Stimulated activated CD4-positive, alpha-beta T cell treated with anti-CD3 and anti-CD28 coated beads, Interleukin-2, amount 100 ng/mL, for 48 hours (primary cell): ENCODE results near the gene FAM241B.

Experiments
- DNase-seq, 2 donors: peaks; one replicate each; pipeline ENCODE4 v3.0.0-alpha.2; 2020

FAM241B gene

GRCh38 chr10:69629897-69630650 lies at the start of gene FAM241B:
Gene FAM241B, plus strand, starts transcription at chr10:69630247. Its CDS starts 1,497 bp downstream, at chr10:69631744.
- DNase-seq, result peak; percentile 72 to 80

- no peak for DNase-seq
Observed at GRCh38 chr10:69580435-69580834, 49.6 kb upstream of the FAM241B start.

- no peak for DNase-seq
Observed at GRCh38 chr10:69583106-69583505, 46.9 kb upstream of the FAM241B start.

GRCh38 chr10:69584624-69585023 lies 45.4 kb upstream of the FAM241B start:
- no peak for DNase-seq

GRCh38 chr10:69588358-69588757 lies 41.7 kb upstream of the FAM241B start:
- DNase-seq, result no peak

GRCh38 chr10:69600761-69601330 lies 29.2 kb upstream of the FAM241B start:
- no peak for DNase-seq

GRCh38 chr10:69609077-69609476 lies 21.0 kb upstream of the FAM241B start:
- no peak for DNase-seq

GRCh38 chr10:69612760-69613159 lies 17.3 kb upstream of the FAM241B start:
- DNase-seq, result no peak

- DNase-seq, result no peak
Observed at GRCh38 chr10:69614130-69614529, 15.9 kb upstream of the FAM241B start.

- no peak for DNase-seq
Observed at GRCh38 chr10:69616358-69616757, 13.7 kb upstream of the FAM241B start.

GRCh38 chr10:69618746-69619145 lies 11.3 kb upstream of the FAM241B start:
- no peak for DNase-seq

GRCh38 chr10:69619626-69620025 lies 10.4 kb upstream of the FAM241B start:
- no peak for DNase-seq

- DNase-seq, result no peak
Observed at GRCh38 chr10:69620625-69621024, 9.4 kb upstream of the FAM241B start.

- no peak for DNase-seq
Observed at GRCh38 chr10:69624245-69624786, 5.7 kb upstream of the FAM241B start.

GRCh38 chr10:69626826-69627225 lies 3.2 kb upstream of the FAM241B start:
- DNase-seq, result no peak

- DNase-seq, result no peak
Observed at GRCh38 chr10:69628891-69629290, 1.2 kb upstream of the FAM241B start.

GRCh38 chr10:69629519-69629896 lies 539 bp upstream of the FAM241B start:
- no peak for DNase-seq

GRCh38 chr10:69630651-69631400 lies 779 bp downstream of the FAM241B start:
- no peak for DNase-seq

- no peak for DNase-seq
Observed at GRCh38 chr10:69631566-69631965, 1.5 kb downstream of the FAM241B start.

- DNase-seq, result no peak
Observed at GRCh38 chr10:69632516-69633199, 2.6 kb downstream of the FAM241B start.

GRCh38 chr10:69633673-69634635 lies 3.9 kb downstream of the FAM241B start:
- no peak for DNase-seq
